Vagina (tissue), 2 donors: ENCODE results near the gene RNF144A. TPM values are rescaled to one million over a fixed set of nuclear protein-coding genes. Genes with fewer than 3 reads are reported as not detected.

ENCODE experiments used
- DNase-seq, 2 donors: peaks; one replicate each; pipeline ENCODE4 v3.0.0-alpha.2; 2017; ENCODE audit errors: extremely low spot score in 2 of 2
- H3K27ac ChIP-seq: fragments of 200-600 bp; sonication (generic); one replicate; pipeline ENCODE4 v1.5.1; 2019
- H3K27me3 ChIP-seq: fragments of 200-600 bp; sonication (generic); one replicate; pipeline ENCODE4 v1.5.1; 2019
- H3K36me3 ChIP-seq, 2 donors: fragments of 200-600 bp; sonication (generic); one replicate each; pipeline ENCODE4 v1.5.1; 2017 to 2019
- H3K4me1 ChIP-seq: fragments of 200-600 bp; sonication (generic); one replicate; pipeline ENCODE4 v1.5.1; 2019
- H3K4me3 ChIP-seq, 2 donors: fragments of 200-600 bp; sonication (generic); 1 replicate in 1 of 2; 2 replicates in 1 of 2; pipeline ENCODE4 v1.5.1; 2016 to 2019
- H3K9me3 ChIP-seq: fragments of 200-600 bp; sonication (generic); one replicate; pipeline ENCODE4 v1.5.1; 2019
- POLR2A ChIP-seq, 2 donors: fragments of 450-650 bp; IDR thresholded peaks; one replicate each; pipeline ENCODE4 v1.6.1; 2017; ENCODE audit warnings: antibody characterized with exemption in 2 of 2, mild to moderate bottlenecking in 2 of 2, moderate library complexity in 2 of 2
- POLR2AphosphoS5 ChIP-seq, 2 donors: sonication (generic); formaldehyde crosslinking; IDR thresholded peaks; one replicate each; pipeline ENCODE4 v1.9.0; 2017; ENCODE audit warnings: antibody characterized with exemption in 2 of 2, mild to moderate bottlenecking in 2 of 2, low read depth in 1 of 2; ENCODE audit not compliant: insufficient read depth in 1 of 2
- intact Hi-C: fragments of 100-400 bp; cut with DNase I; formaldehyde crosslinking; loops from one replicate; pipeline ENCODE4 v1.15.1; 2023
- total RNA-seq: library from RNA; depleted of rRNA; stranded (reverse); fragments of >200 nt; gene quantifications from one replicate; pipeline ENCODE4 v1.2.3, GENCODE V29; 2016
- TF ChIP-seq, protein P1 (sequence below), 3 experiments: fragments of 450-650 bp in 2 of 3; fragments of 200-600 bp in 1 of 3; sonication (generic) in 1 of 3; IDR thresholded peaks; one replicate each; pipeline ENCODE4 v1.5.1; 2017 to 2019; ENCODE audit warnings: antibody characterized with exemption in 3 of 3, mild to moderate bottlenecking in 2 of 3, moderate library complexity in 2 of 3

RNF144A gene
- total RNA-seq, 1 donor from 2014 or later = 17.2 TPM

DNA sequence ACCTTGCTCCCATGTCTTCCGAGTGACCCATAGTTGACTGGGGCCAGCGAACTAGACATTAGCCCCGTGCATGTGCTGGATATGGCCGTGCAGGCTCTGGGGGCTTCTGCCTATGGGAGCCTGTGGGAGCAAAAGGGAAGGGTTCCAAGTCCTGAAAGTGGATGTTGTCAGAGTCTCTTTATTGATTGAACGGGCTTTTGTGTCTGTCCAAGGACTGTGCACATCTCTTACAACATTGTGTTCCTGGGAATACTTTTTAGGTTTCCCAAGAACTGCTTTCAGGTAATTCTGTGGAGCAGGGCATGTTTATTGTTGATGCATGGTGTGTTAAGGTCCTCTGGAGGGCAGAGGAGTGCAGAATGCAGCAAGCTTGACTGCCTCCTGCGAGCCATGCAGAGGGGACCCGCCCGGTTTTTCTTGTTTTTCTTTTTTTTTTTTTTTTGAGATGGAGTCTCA, 5.0 kb downstream of the RNF144A start:
- intact Hi-C loops = no loop called here
- TF ChIP-seq POLR2A (IDR thresholded peaks at IDR 0.05) (no peak), POLR2AphosphoS5 (IDR thresholded peaks at IDR 0.05; ENCODE audit: insufficient read depth in 1 of 2, low read depth in 1 of 2) (peak in 1 of 2 donors; percentile 21)
- H3K4me1 ChIP-seq = peaks cover 56% of the 10 kb centered on the region

DNA sequence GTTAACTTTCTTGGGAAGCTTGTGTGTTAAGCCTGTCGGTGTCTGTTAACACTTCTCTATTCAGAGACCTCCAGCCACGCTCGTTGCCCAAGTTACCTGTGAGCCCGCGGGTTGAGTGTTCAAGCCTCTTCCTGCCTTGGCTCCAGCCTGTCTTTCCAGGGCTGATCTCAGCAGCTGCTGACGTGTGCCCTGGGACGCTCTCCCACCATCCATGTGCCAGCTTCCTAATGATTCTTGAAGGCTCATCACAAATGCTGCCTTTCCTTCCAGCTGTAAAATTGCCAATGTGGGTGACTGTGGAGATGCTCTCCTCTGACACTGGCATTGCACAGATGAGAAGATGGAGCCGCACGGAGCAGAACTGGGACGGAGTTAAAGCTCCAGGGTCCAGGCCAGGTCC, 6.1 kb downstream of the RNF144A start:
- intact Hi-C loops = no loop called here
- no peak overlapping the region for H3K27ac ChIP-seq
- no peaks in the 10 kb centered on the region for H3K9me3 ChIP-seq
- H3K27me3 ChIP-seq = no peaks in the 10 kb centered on the region
- TF ChIP-seq, protein P1, sequence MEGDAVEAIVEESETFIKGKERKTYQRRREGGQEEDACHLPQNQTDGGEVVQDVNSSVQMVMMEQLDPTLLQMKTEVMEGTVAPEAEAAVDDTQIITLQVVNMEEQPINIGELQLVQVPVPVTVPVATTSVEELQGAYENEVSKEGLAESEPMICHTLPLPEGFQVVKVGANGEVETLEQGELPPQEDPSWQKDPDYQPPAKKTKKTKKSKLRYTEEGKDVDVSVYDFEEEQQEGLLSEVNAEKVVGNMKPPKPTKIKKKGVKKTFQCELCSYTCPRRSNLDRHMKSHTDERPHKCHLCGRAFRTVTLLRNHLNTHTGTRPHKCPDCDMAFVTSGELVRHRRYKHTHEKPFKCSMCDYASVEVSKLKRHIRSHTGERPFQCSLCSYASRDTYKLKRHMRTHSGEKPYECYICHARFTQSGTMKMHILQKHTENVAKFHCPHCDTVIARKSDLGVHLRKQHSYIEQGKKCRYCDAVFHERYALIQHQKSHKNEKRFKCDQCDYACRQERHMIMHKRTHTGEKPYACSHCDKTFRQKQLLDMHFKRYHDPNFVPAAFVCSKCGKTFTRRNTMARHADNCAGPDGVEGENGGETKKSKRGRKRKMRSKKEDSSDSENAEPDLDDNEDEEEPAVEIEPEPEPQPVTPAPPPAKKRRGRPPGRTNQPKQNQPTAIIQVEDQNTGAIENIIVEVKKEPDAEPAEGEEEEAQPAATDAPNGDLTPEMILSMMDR (IDR thresholded peaks at IDR 0.05) = no peak
- TF ChIP-seq POLR2A (IDR thresholded peaks at IDR 0.05) (no peak), POLR2AphosphoS5 (IDR thresholded peaks at IDR 0.05; ENCODE audit: insufficient read depth in 1 of 2, low read depth in 1 of 2) (no peak)
- H3K4me1 ChIP-seq = peaks cover 63% of the 10 kb centered on the region
- no peak for DNase-seq
- no peak overlapping the region for H3K4me3 ChIP-seq
- H3K36me3 ChIP-seq = no peaks in the 10 kb centered on the region

More for the DNA sequence above, 5.0 kb downstream of the RNF144A start:
- no peak for DNase-seq
- Histone ChIP-seq H3K27ac (no peak overlapping the region), H3K4me3 (no peak overlapping the region), H3K9me3 (no peaks in the 10 kb centered on the region), H3K36me3 (no peaks in the 10 kb centered on the region), H3K27me3 (no peaks in the 10 kb centered on the region)

DNA sequence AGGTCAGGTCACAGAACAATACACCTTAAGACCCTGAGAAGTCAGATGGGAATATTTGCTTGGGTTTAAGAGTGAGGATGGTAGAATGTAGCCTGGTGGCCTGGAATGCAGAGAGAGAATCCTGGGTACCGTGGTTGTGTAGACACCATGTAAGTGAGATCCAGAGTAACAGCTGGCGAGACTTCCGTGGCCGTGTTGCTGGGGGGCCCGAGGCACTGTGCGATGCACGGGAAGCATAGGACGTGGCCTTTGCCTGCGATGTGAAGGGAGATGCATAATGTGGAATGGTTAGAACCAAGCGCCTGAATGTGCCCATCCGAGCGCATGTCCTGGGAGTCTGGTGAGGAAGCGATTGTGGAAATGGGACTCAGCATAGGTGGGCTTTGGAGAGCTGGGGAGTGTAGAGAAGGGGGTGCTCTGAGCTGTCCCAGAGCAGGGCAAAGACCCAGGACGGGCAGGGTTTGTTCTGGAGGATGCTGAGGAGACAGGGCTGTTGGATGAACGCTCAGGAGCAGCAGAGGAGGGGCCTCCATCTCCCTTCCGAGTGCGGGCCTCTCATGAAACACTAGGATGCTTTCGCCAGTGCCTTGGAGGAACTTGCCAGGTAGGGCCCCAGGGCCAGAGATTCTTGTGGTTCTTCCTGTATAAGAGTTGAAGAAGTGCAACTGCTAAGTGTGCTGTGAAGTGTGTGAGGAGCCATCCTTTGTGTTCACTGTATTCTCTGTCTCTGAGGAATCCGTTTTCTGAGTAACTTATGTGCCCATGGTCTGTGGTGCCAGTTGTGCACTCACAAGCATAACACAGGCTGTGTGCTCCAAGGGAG, 7.1 kb downstream of the RNF144A start:
- Histone ChIP-seq H3K9me3 (no peaks in the 10 kb centered on the region), H3K27me3 (no peaks in the 10 kb centered on the region), H3K4me1 (peaks cover 67% of the 10 kb centered on the region), H3K4me3 (no peak overlapping the region), H3K27ac (no peak overlapping the region), H3K36me3 (no peaks in the 10 kb centered on the region)
- DNase-seq = no peak
- intact Hi-C loops = no loop called here
- TF ChIP-seq, protein P1 (IDR thresholded peaks at IDR 0.05) = no peak
- TF ChIP-seq POLR2A (IDR thresholded peaks at IDR 0.05) = no peak

DNA sequence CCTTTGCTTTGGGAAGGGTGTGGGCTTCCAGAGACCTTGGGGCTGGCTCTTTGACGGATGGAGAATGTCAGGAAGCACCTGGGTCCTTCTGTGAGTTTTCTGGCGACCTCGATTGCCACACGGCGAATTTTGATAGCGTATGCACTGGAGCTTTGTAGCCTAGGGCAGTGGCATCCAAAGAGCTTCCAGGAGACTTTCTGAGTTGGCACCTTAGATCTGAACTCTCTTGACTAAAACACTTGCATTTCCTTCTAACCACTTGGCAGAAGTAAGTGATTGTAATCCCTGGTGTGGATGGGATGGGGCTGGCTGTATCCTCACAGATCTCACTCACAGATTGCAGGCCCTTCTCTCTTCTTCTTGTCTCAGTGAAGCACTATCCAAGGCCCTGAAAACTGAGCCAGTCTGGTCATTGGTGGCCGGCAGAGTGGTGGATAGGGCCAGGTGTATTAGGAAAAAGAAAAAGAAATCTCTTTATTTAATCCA, 7.8 kb downstream of the RNF144A start:
- Histone ChIP-seq H3K4me3 (no peak overlapping the region), H3K36me3 (no peaks in the 10 kb centered on the region), H3K27ac (no peak overlapping the region), H3K27me3 (no peaks in the 10 kb centered on the region), H3K9me3 (no peaks in the 10 kb centered on the region), H3K4me1 (peaks cover 62% of the 10 kb centered on the region)
- TF ChIP-seq POLR2A (IDR thresholded peaks at IDR 0.05) = no peak
- TF ChIP-seq, protein P1 (IDR thresholded peaks at IDR 0.05) = no peak
- no peak for TF ChIP-seq POLR2AphosphoS5 (IDR thresholded peaks at IDR 0.05; ENCODE audit: insufficient read depth in 1 of 2, low read depth in 1 of 2)
- intact Hi-C loops = no loop called here
- no peak for DNase-seq

DNA sequence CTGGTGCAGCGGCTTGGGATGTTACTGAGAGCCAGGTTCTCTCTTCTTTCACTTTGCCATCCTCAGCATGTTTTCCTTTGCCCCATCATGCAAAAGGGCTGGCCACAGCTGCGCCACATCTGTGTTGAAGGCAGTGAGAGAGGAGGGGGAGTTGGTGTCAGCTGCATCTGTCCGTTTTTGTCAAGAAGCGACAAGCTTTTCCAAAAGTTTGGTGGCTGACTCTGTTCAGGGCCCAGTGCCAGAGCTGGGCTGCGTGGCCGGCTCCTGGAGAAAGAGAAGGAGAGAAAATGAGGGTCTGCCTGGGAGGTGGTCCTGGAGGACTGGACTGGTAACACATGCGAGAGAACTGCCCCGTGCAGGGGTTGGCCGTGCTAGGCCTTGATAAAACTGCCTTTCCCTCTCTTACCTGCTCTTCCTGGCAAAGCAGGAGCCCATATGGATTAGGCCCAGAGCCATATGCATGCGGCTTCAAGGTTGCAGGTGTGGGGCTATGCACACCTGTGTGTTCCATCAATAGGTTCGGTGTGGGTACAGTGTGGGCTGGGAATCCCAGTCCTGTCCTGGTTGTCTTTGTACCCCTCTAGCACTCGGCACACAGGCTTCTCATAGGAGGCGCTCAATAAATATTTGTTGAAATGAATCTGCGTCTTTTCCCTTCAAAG, 9.0 kb downstream of the RNF144A start:
- Histone ChIP-seq H3K27me3 (no peaks in the 10 kb centered on the region), H3K9me3 (no peaks in the 10 kb centered on the region), H3K27ac (no peak overlapping the region), H3K4me1 (peaks cover 50% of the 10 kb centered on the region), H3K36me3 (no peaks in the 10 kb centered on the region), H3K4me3 (no peak overlapping the region)
- intact Hi-C loops = no loop called here
- TF ChIP-seq POLR2A (IDR thresholded peaks at IDR 0.05) (no peak), POLR2AphosphoS5 (IDR thresholded peaks at IDR 0.05; ENCODE audit: insufficient read depth in 1 of 2, low read depth in 1 of 2) (no peak)
- TF ChIP-seq, protein P1 (IDR thresholded peaks at IDR 0.05) = no peak
- DNase-seq = no peak
